Peyer's patch (tissue), 4 donors: ENCODE measurements around the gene GDF7. TPM values are rescaled to one million over a fixed set of nuclear protein-coding genes. Genes with fewer than 3 reads are reported as not detected.

Source experiments
- DNase-seq, 3 donors: peaks; one replicate each; pipeline ENCODE4 v3.0.0-alpha.2; 2017 to 2019
- H3K27ac ChIP-seq, 4 donors: fragments of 200-600 bp; sonication (generic); one replicate each; pipeline ENCODE4 v1.5.1; 2016 to 2019
- H3K27me3 ChIP-seq, 2 donors: fragments of 200-600 bp; sonication (generic); one replicate each; pipeline ENCODE4 v1.5.1; 2019
- H3K36me3 ChIP-seq, 3 donors: fragments of 200-600 bp; sonication (generic); one replicate each; pipeline ENCODE4 v1.5.1; 2016 to 2019
- H3K4me1 ChIP-seq, 4 donors: fragments of 200-600 bp; sonication (generic); one replicate each; pipeline ENCODE4 v1.5.1; 2016 to 2019
- H3K4me3 ChIP-seq, 4 donors: fragments of 200-600 bp; sonication (generic); 1 replicate in 3 of 4; 2 replicates in 1 of 4; pipeline ENCODE4 v1.5.1; 2016 to 2019; ENCODE audit warnings: mild to moderate bottlenecking in 1 of 4
- H3K9me3 ChIP-seq, 4 donors: fragments of 200-600 bp; sonication (generic); one replicate each; pipeline ENCODE4 v1.5.1; 2016 to 2019; ENCODE audit warnings: mild to moderate bottlenecking in 1 of 4
- CTCF ChIP-seq, 6 experiments: fragments of 450-650 bp in 4 of 6; fragments of 200-600 bp in 2 of 6; sonication (generic) in 1 of 6; IDR thresholded peaks; one replicate each; pipeline ENCODE4 v1.5.1; 2017 to 2019; ENCODE audit warnings: antibody characterized with exemption in 6 of 6, mild to moderate bottlenecking in 3 of 6, moderate library complexity in 1 of 6
- POLR2A ChIP-seq, 2 donors: fragments of 450-650 bp; IDR thresholded peaks; one replicate each; pipeline ENCODE4 v1.5.1; 2017; ENCODE audit warnings: antibody characterized with exemption in 2 of 2, mild to moderate bottlenecking in 2 of 2, moderate library complexity in 2 of 2
- total RNA-seq, 4 donors: library from RNA; depleted of rRNA; stranded (reverse); fragments of >200 nt; gene quantifications; one replicate each; pipeline ENCODE4 v1.1.0, GENCODE V29; 2016

The GDF7 gene
- total RNA-seq, 4 donors from 2014 or later, result 0.09 to 1.7 (median 0.38) TPM

GRCh38 chr2:20675701-20676352 lies 8.9 kb downstream of the GDF7 start:
- TF ChIP-seq POLR2A (IDR thresholded peaks at IDR 0.05) (no peak), CTCF (IDR thresholded peaks at IDR 0.05) (peak in 4 of 6 experiments; percentile 8 to 37 (median 28))
- Histone ChIP-seq H3K36me3 (no peaks in the 10 kb centered on the region), H3K27me3 (peaks cover 0 to 19% of the 10 kb centered on the region in 2 donors), H3K27ac (peak overlapping the region; percentile 46 to 80 (median 65)), H3K4me1 (peaks cover 0 to 25% (median 4%) of the 10 kb centered on the region in 4 donors), H3K9me3 (no peaks in the 10 kb centered on the region), H3K4me3 (no peak overlapping the region)
- DNase-seq, result peak; percentile 80 to 89 (median 84)

GRCh38 chr2:20676353-20677215 lies 9.6 kb downstream of the GDF7 start:
- no peak overlapping the region for H3K4me3 ChIP-seq
- no peak for TF ChIP-seq POLR2A (IDR thresholded peaks at IDR 0.05)
- peak in 4 of 6 experiments; percentile 16 to 75 (median 68) for TF ChIP-seq CTCF (IDR thresholded peaks at IDR 0.05)
- peaks cover 0 to 19% (median 4%) of the 10 kb centered on the region in 4 donors for H3K4me1 ChIP-seq
- H3K27me3 ChIP-seq, result peaks cover 0 to 11% of the 10 kb centered on the region in 2 donors
- peak overlapping the region; percentile 46 to 80 (median 70) for H3K27ac ChIP-seq
- H3K36me3 ChIP-seq, result no peaks in the 10 kb centered on the region
- DNase-seq, result peak; percentile 57 to 79 (median 74)
- H3K9me3 ChIP-seq, result no peaks in the 10 kb centered on the region

GRCh38 chr2:20677301-20678085 lies 10.5 kb downstream of the GDF7 start:
- H3K36me3 ChIP-seq, result no peaks in the 10 kb centered on the region
- peak overlapping the region in 1 of 4 donors; percentile 1 for H3K4me3 ChIP-seq
- peaks cover 0 to 4% of the 10 kb centered on the region in 2 donors for H3K27me3 ChIP-seq
- DNase-seq, result no peak
- H3K27ac ChIP-seq, result peak overlapping the region in 2 of 4 donors; percentile 66 to 80
- TF ChIP-seq CTCF (IDR thresholded peaks at IDR 0.05) (peak in 1 of 6 experiments; percentile 35), POLR2A (IDR thresholded peaks at IDR 0.05) (no peak)
- H3K9me3 ChIP-seq, result no peaks in the 10 kb centered on the region
- peaks cover 0 to 19% (median 4%) of the 10 kb centered on the region in 4 donors for H3K4me1 ChIP-seq

- Histone ChIP-seq H3K9me3 (no peaks in the 10 kb centered on the region), H3K27ac (peak overlapping the region in 2 of 4 donors; percentile 66 to 80), H3K27me3 (no peaks in the 10 kb centered on the region), H3K4me1 (peaks cover 0 to 19% (median 4%) of the 10 kb centered on the region in 4 donors), H3K4me3 (no peak overlapping the region), H3K36me3 (peaks cover 0 to 3% (median 0%) of the 10 kb centered on the region in 3 donors)
- no peak for DNase-seq
- TF ChIP-seq CTCF (IDR thresholded peaks at IDR 0.05) (no peak), POLR2A (IDR thresholded peaks at IDR 0.05) (no peak)
Observed at GRCh38 chr2:20678086-20678395, 11.1 kb downstream of the GDF7 start.

GRCh38 chr2:20678780-20679179 lies 11.8 kb downstream of the GDF7 start:
- H3K4me1 ChIP-seq, result peaks cover 0 to 19% (median 4%) of the 10 kb centered on the region in 4 donors
- no peak overlapping the region for H3K4me3 ChIP-seq
- H3K27ac ChIP-seq, result no peak overlapping the region
- no peak for TF ChIP-seq CTCF (IDR thresholded peaks at IDR 0.05)
- TF ChIP-seq POLR2A (IDR thresholded peaks at IDR 0.05), result no peak
- no peaks in the 10 kb centered on the region for H3K9me3 ChIP-seq
- H3K27me3 ChIP-seq, result no peaks in the 10 kb centered on the region
- peaks cover 0 to 9% (median 0%) of the 10 kb centered on the region in 3 donors for H3K36me3 ChIP-seq
- DNase-seq, result no peak
